Panc1 (cell line): ENCODE measurements around the gene TENT5C. TPM values are rescaled to one million over a fixed set of nuclear protein-coding genes. Genes with fewer than 3 reads are reported as not detected.

Source experiments
- ATAC-seq: fragments of 200-7000 bp; cut with Tn5 transposase; 2 replicates; pipeline ENCODE4 v1.9.1; 2020; ENCODE audit warnings: mild to moderate bottlenecking, moderate library complexity
- BruUV-seq: library from RNA; stranded (reverse); fragments of 400-500 nt; replicated peaks from 2 replicates; lab custom pipeline; 2021; lab: Mats Ljungman, UMichigan
- CTCF ChIA-PET: fragments of 300-600 bp; sonication (Branson Sonifier 250); formaldehyde crosslinking; loops from one replicate; lab custom pipeline; 2022; ENCODE audit warnings: antibody characterized with exemption; lab: Charles Lee
- POLR2A ChIA-PET: fragments of 300-600 bp; sonication (Branson Sonifier 250); formaldehyde crosslinking; loops from one replicate; lab custom pipeline; 2022; ENCODE audit warnings: antibody characterized with exemption; lab: Charles Lee
- DNase-seq: peaks from one replicate; pipeline ENCODE4 v3.0.0-alpha.2; 2010; ENCODE audit warnings: low read depth, low spot score
- H3K27ac ChIP-seq: 2 replicates; pipeline ENCODE4 v1.5.1; 2011; ENCODE audit warnings: mild to moderate bottlenecking, low read length, inconsistent platforms
- H3K27me3 ChIP-seq: fragments of 200-500 bp; sonication (Bioruptor generic); 2 replicates; pipeline ENCODE4 v1.6.0; 2014; ENCODE audit warnings: low read length, inconsistent platforms; ENCODE audit not compliant: control insufficient read depth, insufficient read depth
- H3K36me3 ChIP-seq: fragments of 200-500 bp; sonication (Bioruptor generic); 2 replicates; pipeline ENCODE4 v1.5.1; 2014; ENCODE audit warnings: inconsistent platforms, mild to moderate bottlenecking, low read length, moderate library complexity; ENCODE audit not compliant: control insufficient read depth, insufficient read depth
- H3K4me1 ChIP-seq: 2 replicates; pipeline ENCODE4 v1.5.1; 2011; ENCODE audit warnings: inconsistent platforms, mild to moderate bottlenecking, low read length, moderate library complexity; ENCODE audit not compliant: control insufficient read depth, insufficient read depth
- H3K4me3 ChIP-seq, 2 experiments: 2 replicates each; pipeline ENCODE4 v1.5.1; 2011 to 2012; ENCODE audit warnings: low read depth in 2 of 2, low read length in 2 of 2, mild to moderate bottlenecking in 2 of 2, inconsistent platforms in 1 of 2, moderate library complexity in 1 of 2
- H3K9me3 ChIP-seq: fragments of 200-500 bp; sonication (Bioruptor generic); 2 replicates; pipeline ENCODE4 v1.5.1; 2014; ENCODE audit warnings: low read depth, mild to moderate bottlenecking, inconsistent platforms, low read length, moderate library complexity; ENCODE audit not compliant: control insufficient read depth, insufficient read depth
- POLR2AphosphoS5 ChIP-seq: IDR thresholded peaks from 2 replicates; pipeline ENCODE4 v1.6.1; 2012; ENCODE audit warnings: mild to moderate bottlenecking, low read depth, low read length, moderate library complexity
- SIN3A ChIP-seq: IDR thresholded peaks from 2 replicates; pipeline ENCODE4 v1.6.1; 2012; ENCODE audit warnings: low read depth, mild to moderate bottlenecking, low read length, moderate library complexity, borderline replicate concordance; ENCODE audit not compliant: insufficient read depth
- TCF7L2 ChIP-seq: IDR thresholded peaks from 2 replicates; pipeline ENCODE4 v1.6.1; 2011; ENCODE audit warnings: mild to moderate bottlenecking, low read depth, low read length, inconsistent platforms
- in situ Hi-C: cut with HindIII; loops from 2 replicates; pipeline ENCODE4 v1.10.0; 2016; ENCODE audit warnings: low sequenced_read_pairs, low pct_unique_long_range_greater_than_20kb
- intact Hi-C: fragments of 100-400 bp; cut with micrococcal nuclease; formaldehyde crosslinking; loops from one replicate; pipeline ENCODE4 v1.10.0; 2022; ENCODE audit not compliant: unreplicated experiment
- total RNA-seq: library from RNA; stranded (reverse); gene quantifications from one replicate; pipeline ENCODE4 v1.2.1, GENCODE V29; 2021; ENCODE audit not compliant: unreplicated experiment
- TF ChIP-seq, protein P1 (sequence below): fragments of 450-650 bp; IDR thresholded peaks from 2 replicates; pipeline ENCODE4 v1.5.1; 2017; ENCODE audit warnings: mild to moderate bottlenecking
- TF ChIP-seq, protein P2 (sequence below), 2 experiments: IDR thresholded peaks; 2 replicates each; pipeline ENCODE4 v1.6.1; 2011 to 2012; ENCODE audit warnings: low read depth in 2 of 2, control low read depth in 1 of 2, low read length in 1 of 2, mild to moderate bottlenecking in 1 of 2, moderate library complexity in 1 of 2; ENCODE audit not compliant: insufficient read depth in 1 of 2

The TENT5C gene
- total RNA-seq, 1 experiment from 2014 or later, result 8.9 TPM

DNA sequence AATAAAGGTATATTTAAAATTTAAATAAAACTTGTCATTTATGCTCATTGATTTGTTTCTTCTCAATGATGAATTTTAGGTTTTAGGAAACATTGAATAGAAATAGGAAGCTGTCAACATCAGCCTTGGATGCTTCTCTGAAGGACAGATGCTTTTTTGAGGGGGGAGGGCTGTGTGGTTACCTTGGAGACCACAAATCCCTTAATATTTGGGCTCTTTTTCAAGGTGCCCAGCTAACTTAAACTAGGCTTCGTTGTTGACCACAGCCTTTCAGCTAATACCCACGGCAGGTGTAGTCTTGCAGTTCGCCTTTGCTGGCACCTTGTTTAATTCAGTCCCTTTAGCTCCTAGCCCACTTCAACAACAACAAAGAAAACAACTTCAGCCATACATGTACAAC is 22.5 kb downstream of the TENT5C start:
- Histone ChIP-seq H3K27ac (no peak overlapping the region), H3K36me3 (no peaks in the 10 kb centered on the region), H3K4me1 (no peaks in the 10 kb centered on the region), H3K4me3 (no peak overlapping the region), H3K9me3 (no peaks in the 10 kb centered on the region), H3K27me3 (no peaks in the 10 kb centered on the region)
- ATAC-seq (no peak), DNase-seq (no peak)
- TF ChIP-seq POLR2AphosphoS5, result no peak
- TF ChIP-seq, protein P1, sequence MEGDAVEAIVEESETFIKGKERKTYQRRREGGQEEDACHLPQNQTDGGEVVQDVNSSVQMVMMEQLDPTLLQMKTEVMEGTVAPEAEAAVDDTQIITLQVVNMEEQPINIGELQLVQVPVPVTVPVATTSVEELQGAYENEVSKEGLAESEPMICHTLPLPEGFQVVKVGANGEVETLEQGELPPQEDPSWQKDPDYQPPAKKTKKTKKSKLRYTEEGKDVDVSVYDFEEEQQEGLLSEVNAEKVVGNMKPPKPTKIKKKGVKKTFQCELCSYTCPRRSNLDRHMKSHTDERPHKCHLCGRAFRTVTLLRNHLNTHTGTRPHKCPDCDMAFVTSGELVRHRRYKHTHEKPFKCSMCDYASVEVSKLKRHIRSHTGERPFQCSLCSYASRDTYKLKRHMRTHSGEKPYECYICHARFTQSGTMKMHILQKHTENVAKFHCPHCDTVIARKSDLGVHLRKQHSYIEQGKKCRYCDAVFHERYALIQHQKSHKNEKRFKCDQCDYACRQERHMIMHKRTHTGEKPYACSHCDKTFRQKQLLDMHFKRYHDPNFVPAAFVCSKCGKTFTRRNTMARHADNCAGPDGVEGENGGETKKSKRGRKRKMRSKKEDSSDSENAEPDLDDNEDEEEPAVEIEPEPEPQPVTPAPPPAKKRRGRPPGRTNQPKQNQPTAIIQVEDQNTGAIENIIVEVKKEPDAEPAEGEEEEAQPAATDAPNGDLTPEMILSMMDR, result no peak
- TF ChIP-seq, protein P2, sequence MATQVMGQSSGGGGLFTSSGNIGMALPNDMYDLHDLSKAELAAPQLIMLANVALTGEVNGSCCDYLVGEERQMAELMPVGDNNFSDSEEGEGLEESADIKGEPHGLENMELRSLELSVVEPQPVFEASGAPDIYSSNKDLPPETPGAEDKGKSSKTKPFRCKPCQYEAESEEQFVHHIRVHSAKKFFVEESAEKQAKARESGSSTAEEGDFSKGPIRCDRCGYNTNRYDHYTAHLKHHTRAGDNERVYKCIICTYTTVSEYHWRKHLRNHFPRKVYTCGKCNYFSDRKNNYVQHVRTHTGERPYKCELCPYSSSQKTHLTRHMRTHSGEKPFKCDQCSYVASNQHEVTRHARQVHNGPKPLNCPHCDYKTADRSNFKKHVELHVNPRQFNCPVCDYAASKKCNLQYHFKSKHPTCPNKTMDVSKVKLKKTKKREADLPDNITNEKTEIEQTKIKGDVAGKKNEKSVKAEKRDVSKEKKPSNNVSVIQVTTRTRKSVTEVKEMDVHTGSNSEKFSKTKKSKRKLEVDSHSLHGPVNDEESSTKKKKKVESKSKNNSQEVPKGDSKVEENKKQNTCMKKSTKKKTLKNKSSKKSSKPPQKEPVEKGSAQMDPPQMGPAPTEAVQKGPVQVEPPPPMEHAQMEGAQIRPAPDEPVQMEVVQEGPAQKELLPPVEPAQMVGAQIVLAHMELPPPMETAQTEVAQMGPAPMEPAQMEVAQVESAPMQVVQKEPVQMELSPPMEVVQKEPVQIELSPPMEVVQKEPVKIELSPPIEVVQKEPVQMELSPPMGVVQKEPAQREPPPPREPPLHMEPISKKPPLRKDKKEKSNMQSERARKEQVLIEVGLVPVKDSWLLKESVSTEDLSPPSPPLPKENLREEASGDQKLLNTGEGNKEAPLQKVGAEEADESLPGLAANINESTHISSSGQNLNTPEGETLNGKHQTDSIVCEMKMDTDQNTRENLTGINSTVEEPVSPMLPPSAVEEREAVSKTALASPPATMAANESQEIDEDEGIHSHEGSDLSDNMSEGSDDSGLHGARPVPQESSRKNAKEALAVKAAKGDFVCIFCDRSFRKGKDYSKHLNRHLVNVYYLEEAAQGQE (IDR thresholded peaks at IDR 0.05; ENCODE audit: insufficient read depth in 1 of 2, low read depth in 2 of 2, low read length in 1 of 2), result no peak
- no peak for TF ChIP-seq SIN3A
- TF ChIP-seq TCF7L2, result no peak
- ChIA-PET CTCF (no interaction called here), POLR2A (no interaction called here)
- in situ Hi-C loops, result no loop called here
- BruUV-seq, result no TSS peak
- intact Hi-C loops, result no loop called here

DNA sequence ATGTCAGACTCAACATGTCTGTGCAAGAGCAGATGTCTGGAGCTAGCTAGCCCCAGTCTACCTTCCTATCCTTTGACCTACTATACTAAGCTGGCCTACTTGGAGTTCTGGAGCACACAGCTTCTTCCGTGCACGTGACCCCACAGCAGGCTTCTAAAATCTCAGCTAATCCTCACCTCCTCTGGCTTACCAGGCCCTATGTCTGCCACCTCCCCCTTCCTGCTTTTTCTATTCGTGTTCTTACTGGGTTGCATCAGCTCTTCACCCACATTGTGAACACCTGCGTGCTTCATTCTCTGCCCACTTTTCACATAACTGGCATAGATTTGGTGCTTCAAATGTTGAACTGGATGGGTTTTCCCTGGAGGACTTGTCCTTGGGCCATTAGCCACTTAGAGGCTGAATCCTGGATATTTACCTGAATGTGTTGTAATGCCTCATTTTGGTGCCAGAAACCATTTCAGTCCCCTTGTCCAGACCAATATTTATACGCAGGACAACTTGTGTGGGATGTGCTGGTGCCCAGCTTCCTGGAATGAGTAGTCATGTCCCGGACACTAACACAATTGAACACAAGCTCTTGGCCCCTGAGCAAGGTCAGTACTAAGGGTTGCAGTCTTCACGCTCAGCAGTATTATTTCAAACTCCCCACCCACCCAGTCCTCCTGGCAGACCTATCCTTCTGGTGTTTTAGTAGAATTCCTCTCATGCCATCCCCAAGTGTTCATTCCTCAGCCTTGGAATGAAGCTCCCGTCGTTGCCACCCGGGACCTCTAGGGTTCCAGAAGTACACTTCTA is 24.0 kb downstream of the TENT5C start:
- ChIA-PET CTCF (no interaction called here), POLR2A (no interaction called here)
- H3K9me3 ChIP-seq, result no peaks in the 10 kb centered on the region
- no peak for DNase-seq
- BruUV-seq, result no TSS peak
- H3K4me1 ChIP-seq, result no peaks in the 10 kb centered on the region
- no peaks in the 10 kb centered on the region for H3K36me3 ChIP-seq
- no peak for ATAC-seq
- in situ Hi-C loops, result no loop called here
- TF ChIP-seq SIN3A (no peak), POLR2AphosphoS5 (no peak), TCF7L2 (no peak)
- TF ChIP-seq, protein P2 (IDR thresholded peaks at IDR 0.05; ENCODE audit: insufficient read depth in 1 of 2, low read depth in 2 of 2, low read length in 1 of 2), result no peak
- TF ChIP-seq, protein P1, result no peak
- no peak overlapping the region for H3K4me3 ChIP-seq
- no peaks in the 10 kb centered on the region for H3K27me3 ChIP-seq
- intact Hi-C loops, result no loop called here
- H3K27ac ChIP-seq, result no peak overlapping the region
